ENCODE results near the gene NKPD1. TPM values are rescaled to one million over a fixed set of nuclear protein-coding genes. Genes with fewer than 3 reads are reported as not detected.

NKPD1 gene
- total RNA-seq, 1 donor from 2014 or later = 0.35 TPM

GRCh38 chr19:45113628-45114027 lies 47.2 kb downstream of the NKPD1 start:
- H3K9me3 Mint-ChIP-seq (ENCODE audit: unreplicated experiment) = no peaks in the 10 kb centered on the region
- H3K27ac Mint-ChIP-seq (ENCODE audit: unreplicated experiment) = no peak overlapping the region
- H3K4me3 Mint-ChIP-seq (ENCODE audit: unreplicated experiment) = no peak overlapping the region
- peaks cover 11% of the 10 kb centered on the region for H3K4me1 Mint-ChIP-seq (ENCODE audit: unreplicated experiment)
- DNase-seq (ENCODE audit: extremely low spot score, unreplicated experiment) = no peak
- TF ChIP-seq, protein P1, sequence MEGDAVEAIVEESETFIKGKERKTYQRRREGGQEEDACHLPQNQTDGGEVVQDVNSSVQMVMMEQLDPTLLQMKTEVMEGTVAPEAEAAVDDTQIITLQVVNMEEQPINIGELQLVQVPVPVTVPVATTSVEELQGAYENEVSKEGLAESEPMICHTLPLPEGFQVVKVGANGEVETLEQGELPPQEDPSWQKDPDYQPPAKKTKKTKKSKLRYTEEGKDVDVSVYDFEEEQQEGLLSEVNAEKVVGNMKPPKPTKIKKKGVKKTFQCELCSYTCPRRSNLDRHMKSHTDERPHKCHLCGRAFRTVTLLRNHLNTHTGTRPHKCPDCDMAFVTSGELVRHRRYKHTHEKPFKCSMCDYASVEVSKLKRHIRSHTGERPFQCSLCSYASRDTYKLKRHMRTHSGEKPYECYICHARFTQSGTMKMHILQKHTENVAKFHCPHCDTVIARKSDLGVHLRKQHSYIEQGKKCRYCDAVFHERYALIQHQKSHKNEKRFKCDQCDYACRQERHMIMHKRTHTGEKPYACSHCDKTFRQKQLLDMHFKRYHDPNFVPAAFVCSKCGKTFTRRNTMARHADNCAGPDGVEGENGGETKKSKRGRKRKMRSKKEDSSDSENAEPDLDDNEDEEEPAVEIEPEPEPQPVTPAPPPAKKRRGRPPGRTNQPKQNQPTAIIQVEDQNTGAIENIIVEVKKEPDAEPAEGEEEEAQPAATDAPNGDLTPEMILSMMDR (IDR thresholded peaks at IDR 0.05) = no peak
- no peaks in the 10 kb centered on the region for H3K27me3 Mint-ChIP-seq (ENCODE audit: unreplicated experiment)
- no peaks in the 10 kb centered on the region for H3K36me3 Mint-ChIP-seq (ENCODE audit: unreplicated experiment)

- DNase-seq (ENCODE audit: extremely low spot score, unreplicated experiment) = no peak
- H3K4me3 Mint-ChIP-seq (ENCODE audit: unreplicated experiment) = no peak overlapping the region
- H3K27ac Mint-ChIP-seq (ENCODE audit: unreplicated experiment) = no peak overlapping the region
- TF ChIP-seq, protein P1 (IDR thresholded peaks at IDR 0.05) = no peak
- H3K4me1 Mint-ChIP-seq (ENCODE audit: unreplicated experiment) = peaks cover 8% of the 10 kb centered on the region
- no peaks in the 10 kb centered on the region for H3K36me3 Mint-ChIP-seq (ENCODE audit: unreplicated experiment)
- H3K27me3 Mint-ChIP-seq (ENCODE audit: unreplicated experiment) = no peaks in the 10 kb centered on the region
- H3K9me3 Mint-ChIP-seq (ENCODE audit: unreplicated experiment) = no peaks in the 10 kb centered on the region
Observed at GRCh38 chr19:45112111-45112827, 48.5 kb downstream of the NKPD1 start.

Other genes with a start within 250 kb of the NKPD1 start
- 3.3 TPM in 1 of 2 replicates, not detected in the other for gene APOC1, start 246.4 kb downstream of the NKPD1 start, total RNA-seq
- gene APOC4, start 218.7 kb downstream of the NKPD1 start, total RNA-seq = not detected in 2 replicates
- gene APOC2, start 214.9 kb downstream of the NKPD1 start, total RNA-seq = not detected in 2 replicates
- 124 and 126 TPM in 2 replicates for gene CLPTM1, start 205.6 kb downstream of the NKPD1 start, total RNA-seq
- gene RELB, start 159.5 kb downstream of the NKPD1 start, total RNA-seq = 14.3 and 15.1 TPM in 2 replicates
- 77.8 and 81.5 TPM in 2 replicates for gene CLASRP, start 121.9 kb downstream of the NKPD1 start, total RNA-seq
- gene ZNF296, start 84.5 kb downstream of the NKPD1 start, total RNA-seq = 0.68 and 0.70 TPM in 2 replicates
- 19.3 and 25.8 TPM in 2 replicates for gene GEMIN7, start 81.7 kb downstream of the NKPD1 start, total RNA-seq
- 34.8 and 35.4 TPM in 2 replicates for gene PPP1R37, start 67.8 kb downstream of the NKPD1 start, total RNA-seq
- 29.4 and 31.5 TPM in 2 replicates for gene TRAPPC6A, start 17.3 kb upstream of the NKPD1 start, total RNA-seq
- 16.9 and 23.1 TPM in 2 replicates for gene BLOC1S3, start 17.8 kb upstream of the NKPD1 start, total RNA-seq
- 8.4 and 11.1 TPM in 2 replicates for gene EXOC3L2, start 84.4 kb upstream of the NKPD1 start, total RNA-seq
- 61.2 and 66.5 TPM in 2 replicates for gene MARK4, start 90.3 kb upstream of the NKPD1 start, total RNA-seq
- not detected in 2 replicates for gene CKM, start 161.9 kb upstream of the NKPD1 start, total RNA-seq
- 0.21 TPM in 1 of 2 replicates, not detected in the other for gene KLC3, start 179.8 kb upstream of the NKPD1 start, total RNA-seq
- 32.1 and 32.7 TPM in 2 replicates for gene ERCC2, start 209.6 kb upstream of the NKPD1 start, total RNA-seq
- gene PPP1R13L, start 244.1 kb upstream of the NKPD1 start, total RNA-seq = 48.7 and 53.5 TPM in 2 replicates
- 7.6 and 9.1 TPM in 2 replicates for gene POLR1G, start 245.7 kb upstream of the NKPD1 start, total RNA-seq

Measured in osteocyte (in vitro differentiated cells).